ENCODE measurements around the gene SH3RF3.

The SH3RF3 gene

DNA sequence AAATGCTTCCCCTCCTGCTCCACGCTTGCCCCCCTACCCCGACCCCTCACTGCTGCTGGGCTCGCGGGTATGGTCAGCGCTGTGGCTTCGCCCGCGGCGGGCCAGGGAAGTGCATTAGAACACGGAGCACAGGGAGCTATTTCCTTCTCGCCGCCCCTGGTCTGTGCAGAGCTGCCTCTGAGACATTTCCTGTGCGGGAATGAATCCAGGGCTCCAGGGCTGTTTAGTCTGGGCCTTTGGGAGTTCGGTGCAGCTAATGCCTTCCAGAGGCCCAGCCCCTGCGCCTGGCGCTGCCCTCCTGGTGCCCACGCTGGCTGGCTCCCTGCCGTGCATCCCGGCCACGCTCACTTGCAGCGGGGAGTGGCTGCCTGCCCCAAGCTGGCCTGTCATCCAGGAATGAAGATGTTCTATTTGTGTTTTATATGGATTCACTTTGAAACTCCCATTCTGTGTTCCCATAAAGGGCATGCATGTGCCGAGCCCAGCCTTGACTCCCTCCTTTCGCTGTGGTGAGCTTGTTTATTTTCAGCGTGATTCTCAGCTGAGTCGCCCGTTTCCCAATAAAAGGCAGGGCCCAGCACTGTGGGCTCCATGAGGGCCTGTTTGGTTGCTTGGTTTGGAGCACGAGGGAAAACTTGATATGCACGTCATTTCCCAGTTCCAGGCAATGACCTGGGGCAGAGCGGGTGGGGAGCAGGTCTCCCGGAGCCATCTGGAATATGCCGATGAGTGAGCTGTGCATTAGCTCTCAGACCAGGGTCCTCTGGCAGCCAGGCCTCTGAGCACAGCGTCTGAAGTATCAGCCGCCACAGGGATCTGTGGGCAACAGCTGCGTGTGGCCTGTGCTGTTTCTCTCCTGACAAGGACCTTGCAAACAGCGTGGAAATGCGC lies 42.7 kb downstream of the SH3RF3 start:
- no peak for DNase-seq (ENCODE audit: low read depth)
- H3K4me3 ChIP-seq (ENCODE audit: low read depth, low read length) = no peak overlapping the region
- TF ChIP-seq POLR2A (IDR thresholded peaks at IDR 0.05; ENCODE audit: extremely low read depth, insufficient read length) (no peak), MYC (IDR thresholded peaks at IDR 0.05; ENCODE audit: low read depth, low read length) (no peak)
- TF ChIP-seq, protein P1, sequence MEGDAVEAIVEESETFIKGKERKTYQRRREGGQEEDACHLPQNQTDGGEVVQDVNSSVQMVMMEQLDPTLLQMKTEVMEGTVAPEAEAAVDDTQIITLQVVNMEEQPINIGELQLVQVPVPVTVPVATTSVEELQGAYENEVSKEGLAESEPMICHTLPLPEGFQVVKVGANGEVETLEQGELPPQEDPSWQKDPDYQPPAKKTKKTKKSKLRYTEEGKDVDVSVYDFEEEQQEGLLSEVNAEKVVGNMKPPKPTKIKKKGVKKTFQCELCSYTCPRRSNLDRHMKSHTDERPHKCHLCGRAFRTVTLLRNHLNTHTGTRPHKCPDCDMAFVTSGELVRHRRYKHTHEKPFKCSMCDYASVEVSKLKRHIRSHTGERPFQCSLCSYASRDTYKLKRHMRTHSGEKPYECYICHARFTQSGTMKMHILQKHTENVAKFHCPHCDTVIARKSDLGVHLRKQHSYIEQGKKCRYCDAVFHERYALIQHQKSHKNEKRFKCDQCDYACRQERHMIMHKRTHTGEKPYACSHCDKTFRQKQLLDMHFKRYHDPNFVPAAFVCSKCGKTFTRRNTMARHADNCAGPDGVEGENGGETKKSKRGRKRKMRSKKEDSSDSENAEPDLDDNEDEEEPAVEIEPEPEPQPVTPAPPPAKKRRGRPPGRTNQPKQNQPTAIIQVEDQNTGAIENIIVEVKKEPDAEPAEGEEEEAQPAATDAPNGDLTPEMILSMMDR (IDR thresholded peaks at IDR 0.05; ENCODE audit: low read depth, low read length) = no peak
- TF ChIP-seq, protein P2, sequence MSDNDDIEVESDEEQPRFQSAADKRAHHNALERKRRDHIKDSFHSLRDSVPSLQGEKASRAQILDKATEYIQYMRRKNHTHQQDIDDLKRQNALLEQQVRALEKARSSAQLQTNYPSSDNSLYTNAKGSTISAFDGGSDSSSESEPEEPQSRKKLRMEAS (IDR thresholded peaks at IDR 0.05; ENCODE audit: low read depth, low read length) = no peak

DNA sequence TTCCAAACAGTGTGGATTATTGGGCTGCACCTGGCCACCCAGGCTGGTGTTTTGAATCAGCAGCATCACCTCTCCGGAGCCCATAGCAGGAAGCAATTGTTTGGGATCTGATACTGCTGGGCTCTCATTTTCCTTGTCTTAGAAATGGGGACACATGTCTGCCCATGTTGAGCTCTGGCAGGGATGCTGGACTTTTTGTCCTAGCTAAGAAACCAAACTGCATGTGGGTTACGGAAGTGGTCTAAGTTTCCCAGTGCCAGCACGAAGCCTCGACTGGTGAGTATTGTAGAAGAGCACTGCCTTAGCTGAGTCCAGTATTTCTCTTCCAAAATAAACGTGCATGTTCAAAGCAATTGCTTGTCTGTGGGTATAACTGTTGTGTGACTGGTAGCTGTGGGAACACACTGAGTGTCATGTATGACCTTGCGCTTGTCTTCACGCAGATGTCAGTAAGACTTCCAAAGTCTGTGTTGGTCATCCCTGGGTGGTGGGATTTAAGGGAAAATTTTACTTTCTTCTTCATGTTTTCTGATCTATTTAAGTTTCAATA lies 43.6 kb downstream of the SH3RF3 start:
- TF ChIP-seq MYC (IDR thresholded peaks at IDR 0.05; ENCODE audit: low read depth, low read length) (no peak), POLR2A (IDR thresholded peaks at IDR 0.05; ENCODE audit: extremely low read depth, insufficient read length) (no peak)
- TF ChIP-seq, protein P1 (IDR thresholded peaks at IDR 0.05; ENCODE audit: low read depth, low read length) = no peak
- TF ChIP-seq, protein P2 (IDR thresholded peaks at IDR 0.05; ENCODE audit: low read depth, low read length) = no peak
- H3K4me3 ChIP-seq (ENCODE audit: low read depth, low read length) = no peak overlapping the region
- DNase-seq (ENCODE audit: low read depth) = no peak

DNA sequence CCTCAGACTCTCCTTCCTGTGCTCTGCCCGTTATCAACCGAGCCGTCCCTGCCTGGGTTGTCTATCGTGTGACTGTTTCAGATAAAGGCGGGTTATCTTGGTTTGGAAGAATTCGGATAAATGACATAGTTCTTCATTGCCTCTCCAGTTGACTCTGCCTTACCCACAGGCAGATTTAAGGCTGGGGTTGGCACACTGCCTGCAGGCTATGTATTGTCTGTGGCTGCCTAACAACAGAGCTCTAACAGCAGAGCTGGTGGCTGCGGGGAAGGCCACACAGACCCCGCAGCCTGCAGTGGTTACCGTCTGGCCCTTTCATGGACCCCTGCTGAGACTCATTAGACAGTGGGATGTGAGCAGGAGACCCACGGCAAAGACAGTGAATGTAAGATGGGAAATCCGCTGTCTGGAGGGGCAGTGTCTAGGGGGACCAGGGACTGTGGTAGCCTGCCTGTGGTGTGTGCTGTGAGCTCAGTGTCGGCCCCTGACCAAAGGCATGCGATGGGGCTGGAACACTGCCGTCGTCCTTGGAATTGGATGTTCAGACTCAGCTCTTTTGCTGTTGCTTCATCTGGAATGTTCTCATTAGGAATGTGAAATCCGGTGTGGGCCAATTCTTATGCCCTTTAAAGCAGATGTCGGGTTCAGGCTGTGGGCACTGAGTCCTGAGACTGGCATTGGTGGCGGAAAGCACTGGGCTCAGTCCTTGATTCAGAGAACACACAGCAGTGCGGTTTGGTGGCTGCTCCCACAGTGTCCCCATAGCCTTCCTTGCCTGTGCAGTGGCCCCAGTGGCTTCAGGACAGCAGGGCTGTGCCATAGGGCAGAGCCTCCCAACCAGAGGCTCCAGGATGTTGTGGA lies 44.5 kb downstream of the SH3RF3 start:
- H3K4me3 ChIP-seq (ENCODE audit: low read depth, low read length) = no peak overlapping the region
- TF ChIP-seq, protein P2 (IDR thresholded peaks at IDR 0.05; ENCODE audit: low read depth, low read length) = no peak
- no peak for TF ChIP-seq POLR2A (IDR thresholded peaks at IDR 0.05; ENCODE audit: extremely low read depth, insufficient read length)
- no peak for TF ChIP-seq MYC (IDR thresholded peaks at IDR 0.05; ENCODE audit: low read depth, low read length)
- TF ChIP-seq, protein P1 (IDR thresholded peaks at IDR 0.05; ENCODE audit: low read depth, low read length) = no peak
- no peak for DNase-seq (ENCODE audit: low read depth)

DNA sequence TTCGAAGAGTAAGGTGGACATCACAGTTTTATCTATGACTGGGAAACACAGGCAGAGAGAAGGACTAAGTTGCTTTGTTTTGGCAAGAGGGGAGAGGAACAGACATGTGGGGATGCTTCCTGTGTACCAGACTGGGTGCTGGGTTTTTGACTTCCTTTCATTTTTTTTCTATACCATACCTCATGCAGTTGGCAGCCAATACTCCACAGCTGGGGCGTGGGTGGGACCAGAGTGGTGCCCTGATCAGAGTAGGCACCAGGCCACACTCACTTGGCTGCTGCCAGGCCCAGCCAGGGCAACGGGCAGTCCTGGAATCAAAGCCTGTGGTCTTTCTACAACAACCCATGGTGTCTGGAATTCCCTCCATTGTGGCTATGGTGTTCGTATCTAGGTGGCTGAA lies 45.2 kb downstream of the SH3RF3 start:
- DNase-seq (ENCODE audit: low read depth) = no peak
- H3K4me3 ChIP-seq (ENCODE audit: low read depth, low read length) = no peak overlapping the region
- TF ChIP-seq MYC (IDR thresholded peaks at IDR 0.05; ENCODE audit: low read depth, low read length) (no peak), POLR2A (IDR thresholded peaks at IDR 0.05; ENCODE audit: extremely low read depth, insufficient read length) (no peak)
- TF ChIP-seq, protein P1 (IDR thresholded peaks at IDR 0.05; ENCODE audit: low read depth, low read length) = no peak
- TF ChIP-seq, protein P2 (IDR thresholded peaks at IDR 0.05; ENCODE audit: low read depth, low read length) = no peak

DNA sequence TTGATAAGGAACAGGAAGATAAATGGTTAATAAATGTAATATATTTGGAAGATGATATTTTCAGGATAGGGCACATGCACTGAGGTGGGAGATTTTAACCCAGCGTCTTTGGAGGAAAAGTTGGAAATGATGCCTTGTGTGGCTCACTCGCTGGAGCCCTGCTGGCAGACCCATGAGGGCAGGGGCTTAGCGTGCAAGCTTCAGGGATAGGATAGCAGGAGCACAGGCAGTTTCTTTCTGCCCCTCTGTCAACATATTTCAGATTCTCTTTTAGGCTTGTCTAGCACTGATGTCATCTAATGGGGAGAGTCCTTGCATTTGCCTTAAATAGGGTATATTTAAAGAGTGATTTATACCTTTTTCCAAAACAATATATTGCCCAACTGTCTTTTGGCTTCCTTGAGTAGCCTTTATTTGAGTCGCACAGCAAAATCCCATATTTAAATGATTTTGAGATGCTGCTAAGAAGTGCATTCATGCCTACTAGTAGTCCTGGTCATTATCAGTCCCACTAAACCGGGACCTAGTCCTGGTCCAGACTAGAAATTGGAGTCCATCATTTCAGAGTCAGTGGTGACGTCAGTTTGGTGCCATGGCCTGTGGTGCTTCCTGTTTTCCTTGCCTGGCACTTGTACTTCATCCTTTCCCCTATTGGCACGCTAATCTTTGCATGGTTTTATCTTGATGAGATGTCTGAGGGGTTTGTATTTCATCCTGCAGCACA lies 45.8 kb downstream of the SH3RF3 start:
- TF ChIP-seq, protein P2 (IDR thresholded peaks at IDR 0.05; ENCODE audit: low read depth, low read length) = no peak
- TF ChIP-seq, protein P1 (IDR thresholded peaks at IDR 0.05; ENCODE audit: low read depth, low read length) = no peak
- no peak for TF ChIP-seq MYC (IDR thresholded peaks at IDR 0.05; ENCODE audit: low read depth, low read length)
- TF ChIP-seq POLR2A (IDR thresholded peaks at IDR 0.05; ENCODE audit: extremely low read depth, insufficient read length) = no peak
- no peak overlapping the region for H3K4me3 ChIP-seq (ENCODE audit: low read depth, low read length)

More for the DNA sequence above, 45.8 kb downstream of the SH3RF3 start:
- DNase-seq (ENCODE audit: low read depth) = no peak

Data from NB4 (cell line).